A549 (cell line): ENCODE results near the gene RHOT1. TPM values are rescaled to one million over a fixed set of nuclear protein-coding genes. Genes with fewer than 3 reads are reported as not detected.

ENCODE experiments used
- ATAC-seq, 2 experiments: fragments of 200-7000 bp in 1 of 2; fragments of >200 bp in 1 of 2; cut with Nextera tagmentation in 1 of 2; cut with Tn5 transposase in 1 of 2; 3 replicates each; pipeline versions ENCODE4 v1.8.0 to v1.9.1; 2018 to 2020; ENCODE audit warnings: mild to moderate bottlenecking in 1 of 2, moderate library complexity in 1 of 2
- CTCF ChIA-PET: fragments of 300-600 bp; sonication (Branson Sonifier 250); formaldehyde crosslinking; extraction: SDS; loops from one replicate; lab custom pipeline; 2021; ENCODE audit warnings: antibody characterized with exemption, inconsistent platforms; lab: Yijun Ruan, JAX
- POLR2A ChIA-PET: fragments of 350-600 bp; formaldehyde crosslinking; extraction: SDS; loops from one replicate; lab custom pipeline; 2021; ENCODE audit warnings: antibody characterized with exemption, inconsistent platforms; lab: Yijun Ruan, JAX
- DNase-seq, 2 experiments: peaks; one replicate each; pipeline versions ENCODE4 v3.0.0 to v3.0.0-alpha.2; 2011 to 2016; ENCODE audit warnings: low read depth in 1 of 2, low spot score in 1 of 2
- FAIRE-seq: peaks from 2 replicates; lab custom pipeline; 2011; peaks lifted over from hg19 to GRCh38; lab: Jason Lieb, UNC
- H3K27ac ChIP-seq, 2 experiments: fragments of >200 bp; sonication (Bioruptor Twin); formaldehyde crosslinking; 3 replicates each; pipeline ENCODE4 v1.5.1; 2016 to 2017
- H3K4me1 ChIP-seq: fragments of >200 bp; sonication (Bioruptor Twin); formaldehyde crosslinking; 3 replicates; pipeline ENCODE4 v1.6.1; 2016
- H3K4me2 ChIP-seq: fragments of >200 bp; sonication (Bioruptor Twin); formaldehyde crosslinking; 3 replicates; pipeline ENCODE4 v1.6.1; 2016
- H3K4me3 ChIP-seq: fragments of >200 bp; sonication (Bioruptor Twin); formaldehyde crosslinking; 3 replicates; pipeline ENCODE4 v1.5.1; 2016
- H3K9me3 ChIP-seq: fragments of >200 bp; sonication (Bioruptor Twin); formaldehyde crosslinking; 3 replicates; pipeline ENCODE4 v1.6.1; 2016
- CBX2 ChIP-seq: fragments of 200-600 bp; sonication (generic); IDR thresholded peaks from 2 replicates; pipeline ENCODE4 v1.6.1; 2016; ENCODE audit warnings: low read depth, mild to moderate bottlenecking, borderline replicate concordance
- FOXS1 ChIP-seq: fragments of 250-450 bp; sonication (Bioruptor Pico); IDR thresholded peaks from 2 replicates; pipeline ENCODE4 v1.5.0; 2020; ENCODE audit warnings: mild to moderate bottlenecking, moderate library complexity
- GATA3 ChIP-seq: IDR thresholded peaks from 2 replicates; pipeline ENCODE4 v1.6.1; 2012; ENCODE audit warnings: borderline replicate concordance
- JUN ChIP-seq, 2 experiments: fragments of >200 bp; sonication (Bioruptor Twin); formaldehyde crosslinking; IDR thresholded peaks; 2 replicates in 1 of 2; 3 replicates in 1 of 2; pipeline ENCODE4 v1.6.1; 2016 to 2017
- NR3C1 ChIP-seq: fragments of >200 bp; sonication (Bioruptor Twin); formaldehyde crosslinking; IDR thresholded peaks from 3 replicates; pipeline ENCODE4 v1.6.1; 2017
- SMC3 ChIP-seq: fragments of >200 bp; sonication (Bioruptor Twin); formaldehyde crosslinking; IDR thresholded peaks from 3 replicates; pipeline ENCODE4 v1.6.1; 2018; ENCODE audit warnings: inconsistent platforms
- SREBF2 ChIP-seq: fragments of 450-650 bp; IDR thresholded peaks from 2 replicates; pipeline ENCODE4 v1.6.1; 2014; ENCODE audit warnings: mild to moderate bottlenecking, moderate library complexity
- TP53 ChIP-seq: fragments of 250-450 bp; sonication (Bioruptor Pico); IDR thresholded peaks from 2 replicates; pipeline ENCODE4 v1.5.0; 2021; ENCODE audit warnings: mild to moderate bottlenecking, moderate library complexity
- ZC3H11A ChIP-seq: fragments of 450-650 bp; IDR thresholded peaks from 2 replicates; pipeline ENCODE4 v1.6.1; 2014; ENCODE audit warnings: antibody characterized with exemption, mild to moderate bottlenecking
- WGBS: methylation state at CpG from one replicate; pipeline ENCODE4 v1.1.6; 2017; ENCODE audit errors: missing lambda C conversion rate; 5-methylcytosine and 5-hydroxymethylcytosine counted together
- polyA plus RNA-seq, 4 experiments: library from polyadenylated mRNA; depleted of rRNA in 3 of 4; stranded (reverse); fragments of >200 nt; fragmentation: RNase III in 1 of 4; extraction: RNeasy Plus Mini Kit Qiagen cat#74134 plus additional on column Dnase treatment in 1 of 4; gene quantifications; 2 replicates in 3 of 4; 3 replicates in 1 of 4; pipeline ENCODE4 v1.2.3, GENCODE V29; 2011 to 2017
- TF ChIP-seq, protein P1 (sequence below): fragments of 200-600 bp; sonication (generic); IDR thresholded peaks from 2 replicates; pipeline ENCODE4 v1.6.1; 2016; ENCODE audit warnings: antibody characterized with exemption, mild to moderate bottlenecking, moderate library complexity
- TF ChIP-seq, protein P2 (sequence below): fragments of >200 bp; sonication (Bioruptor Twin); formaldehyde crosslinking; IDR thresholded peaks from 2 replicates; pipeline ENCODE4 v1.6.1; 2016
- TF ChIP-seq, protein P3 (sequence below): fragments of 450-650 bp; IDR thresholded peaks from 2 replicates; pipeline ENCODE4 v1.6.1; 2014; ENCODE audit warnings: antibody characterized with exemption

The RHOT1 gene
- polyA plus RNA-seq, 2 of the 4 experiments (the other 2 are of a cell fraction), result 26.6 to 109 TPM

DNA sequence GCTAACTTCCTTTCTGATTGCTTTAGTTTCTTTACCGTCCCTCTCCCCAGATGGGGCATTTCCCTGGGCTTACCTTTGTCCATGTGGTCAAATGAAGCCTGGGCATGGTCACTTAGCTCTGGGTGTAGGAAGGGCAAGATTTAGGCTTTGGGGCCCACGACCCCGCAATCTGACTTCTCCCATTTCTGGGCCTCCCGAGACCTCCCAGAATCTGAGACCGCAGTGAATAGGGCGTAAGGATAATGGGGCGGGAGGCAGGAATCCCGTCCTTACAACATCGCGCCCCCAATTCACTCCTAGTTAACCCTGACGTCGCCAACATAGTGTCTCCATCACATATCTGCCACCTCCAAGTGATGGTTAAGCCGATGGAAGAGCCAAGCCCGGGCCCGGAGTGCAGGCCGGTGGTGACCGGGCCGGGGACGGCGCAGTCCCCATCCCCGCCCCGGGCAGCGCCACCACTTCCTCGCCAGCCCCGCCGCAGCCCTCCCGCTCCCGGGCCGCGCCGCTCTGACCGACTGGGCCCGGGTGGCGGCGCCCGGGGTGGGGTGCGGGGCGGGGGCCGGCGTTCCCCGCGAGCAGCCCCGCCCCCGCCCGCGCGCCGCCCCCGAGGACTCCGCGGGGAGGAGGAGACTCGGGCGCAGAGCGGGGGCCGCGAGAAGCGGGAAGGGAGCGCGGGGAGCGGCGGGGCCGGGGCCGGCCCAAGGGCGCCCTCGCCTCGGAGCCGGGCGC is 123.1 kb downstream of the RHOT1 start, which contains the start of gene RHBDL3:
TSS of gene RHBDL3 (plus strand) at position 641 of the 732 bp plus-strand sequence. CDS start 358 bp downstream, outside the sequence.
- Histone ChIP-seq H3K9me3 (no peaks in the 10 kb centered on the region), H3K4me1 (peaks cover 38% of the 10 kb centered on the region), H3K4me2 (peak within 1 kb of the TSS; percentile 99), H3K4me3 (peak within 1 kb of the TSS; percentile 89), H3K27ac (peak within 1 kb of the TSS; percentile 55 to 84)
- peak; percentile 42 to 47 for ATAC-seq
- peak in 1 of 2 experiments; percentile 36; a peak in 2 of 5 replicates for TF ChIP-seq JUN (IDR thresholded peaks at IDR 0.05)
- TF ChIP-seq, protein P1, sequence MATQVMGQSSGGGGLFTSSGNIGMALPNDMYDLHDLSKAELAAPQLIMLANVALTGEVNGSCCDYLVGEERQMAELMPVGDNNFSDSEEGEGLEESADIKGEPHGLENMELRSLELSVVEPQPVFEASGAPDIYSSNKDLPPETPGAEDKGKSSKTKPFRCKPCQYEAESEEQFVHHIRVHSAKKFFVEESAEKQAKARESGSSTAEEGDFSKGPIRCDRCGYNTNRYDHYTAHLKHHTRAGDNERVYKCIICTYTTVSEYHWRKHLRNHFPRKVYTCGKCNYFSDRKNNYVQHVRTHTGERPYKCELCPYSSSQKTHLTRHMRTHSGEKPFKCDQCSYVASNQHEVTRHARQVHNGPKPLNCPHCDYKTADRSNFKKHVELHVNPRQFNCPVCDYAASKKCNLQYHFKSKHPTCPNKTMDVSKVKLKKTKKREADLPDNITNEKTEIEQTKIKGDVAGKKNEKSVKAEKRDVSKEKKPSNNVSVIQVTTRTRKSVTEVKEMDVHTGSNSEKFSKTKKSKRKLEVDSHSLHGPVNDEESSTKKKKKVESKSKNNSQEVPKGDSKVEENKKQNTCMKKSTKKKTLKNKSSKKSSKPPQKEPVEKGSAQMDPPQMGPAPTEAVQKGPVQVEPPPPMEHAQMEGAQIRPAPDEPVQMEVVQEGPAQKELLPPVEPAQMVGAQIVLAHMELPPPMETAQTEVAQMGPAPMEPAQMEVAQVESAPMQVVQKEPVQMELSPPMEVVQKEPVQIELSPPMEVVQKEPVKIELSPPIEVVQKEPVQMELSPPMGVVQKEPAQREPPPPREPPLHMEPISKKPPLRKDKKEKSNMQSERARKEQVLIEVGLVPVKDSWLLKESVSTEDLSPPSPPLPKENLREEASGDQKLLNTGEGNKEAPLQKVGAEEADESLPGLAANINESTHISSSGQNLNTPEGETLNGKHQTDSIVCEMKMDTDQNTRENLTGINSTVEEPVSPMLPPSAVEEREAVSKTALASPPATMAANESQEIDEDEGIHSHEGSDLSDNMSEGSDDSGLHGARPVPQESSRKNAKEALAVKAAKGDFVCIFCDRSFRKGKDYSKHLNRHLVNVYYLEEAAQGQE, result no peak
- no peak for FAIRE-seq
- peak in 1 of 2 experiments; percentile 55 for DNase-seq
- CTCF ChIA-PET, result interaction anchor here (0.7 to 6.3 kb wide), 3 partner anchors 13 to 48 kb away, joined by 3 to 49 read pairs (median 4); no protein-coding TSS in a partner anchor
- WGBS, result 32% methylated on average over 26 of the region's 68 CpGs
- POLR2A ChIA-PET, result interaction anchor here (0.5 kb wide), 1 partner anchor 12 kb away, joined by 7 read pairs; no protein-coding TSS in a partner anchor

DNA sequence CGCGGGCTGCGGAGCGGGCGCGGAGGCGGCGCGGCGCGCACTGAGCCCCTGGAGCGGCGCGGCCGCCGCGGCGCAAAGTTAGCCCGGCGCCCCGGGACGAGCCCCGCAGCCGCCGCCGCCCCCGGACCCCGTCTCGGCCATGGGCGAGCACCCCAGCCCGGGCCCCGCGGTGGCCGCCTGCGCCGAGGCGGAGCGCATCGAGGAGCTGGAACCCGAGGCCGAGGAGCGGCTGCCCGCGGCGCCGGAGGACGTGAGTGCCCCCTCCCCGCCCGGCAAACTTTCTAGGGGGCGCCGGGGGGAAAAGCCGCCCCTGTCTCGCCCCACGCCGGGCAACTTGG is 123.7 kb downstream of the RHOT1 start:
- DNase-seq (no peak), ATAC-seq (peak in 1 of 2 experiments; percentile 4; a peak in 3 of 6 replicates), FAIRE-seq (no peak)
- WGBS, result 12% methylated on average over 3 of the region's 55 CpGs
- Histone ChIP-seq H3K9me3 (no peaks in the 10 kb centered on the region), H3K4me3 (peak overlapping the region; percentile 89), H3K4me2 (peak overlapping the region; percentile 99), H3K27ac (peak overlapping the region; percentile 55 to 84), H3K4me1 (peaks cover 36% of the 10 kb centered on the region)
- TF ChIP-seq, protein P2, sequence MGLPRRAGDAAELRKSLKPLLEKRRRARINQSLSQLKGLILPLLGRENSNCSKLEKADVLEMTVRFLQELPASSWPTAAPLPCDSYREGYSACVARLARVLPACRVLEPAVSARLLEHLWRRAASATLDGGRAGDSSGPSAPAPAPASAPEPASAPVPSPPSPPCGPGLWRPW, result no peak
- no peak for TF ChIP-seq GATA3
- TF ChIP-seq, protein P3, sequence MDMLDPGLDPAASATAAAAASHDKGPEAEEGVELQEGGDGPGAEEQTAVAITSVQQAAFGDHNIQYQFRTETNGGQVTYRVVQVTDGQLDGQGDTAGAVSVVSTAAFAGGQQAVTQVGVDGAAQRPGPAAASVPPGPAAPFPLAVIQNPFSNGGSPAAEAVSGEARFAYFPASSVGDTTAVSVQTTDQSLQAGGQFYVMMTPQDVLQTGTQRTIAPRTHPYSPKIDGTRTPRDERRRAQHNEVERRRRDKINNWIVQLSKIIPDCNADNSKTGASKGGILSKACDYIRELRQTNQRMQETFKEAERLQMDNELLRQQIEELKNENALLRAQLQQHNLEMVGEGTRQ, result no peak
- no peak for TF ChIP-seq TP53 (CRISPR knock-in tag)
- no peak for TF ChIP-seq NR3C1
- TF ChIP-seq SMC3, result no peak
- no peak for TF ChIP-seq SREBF2
- no peak for TF ChIP-seq ZC3H11A
- no peak for TF ChIP-seq CBX2
- POLR2A ChIA-PET, result no interaction called here
- CTCF ChIA-PET, result interaction anchor here (1.3 kb wide), 1 partner anchor 14 kb away, joined by 3 read pairs; no protein-coding TSS in a partner anchor

DNA sequence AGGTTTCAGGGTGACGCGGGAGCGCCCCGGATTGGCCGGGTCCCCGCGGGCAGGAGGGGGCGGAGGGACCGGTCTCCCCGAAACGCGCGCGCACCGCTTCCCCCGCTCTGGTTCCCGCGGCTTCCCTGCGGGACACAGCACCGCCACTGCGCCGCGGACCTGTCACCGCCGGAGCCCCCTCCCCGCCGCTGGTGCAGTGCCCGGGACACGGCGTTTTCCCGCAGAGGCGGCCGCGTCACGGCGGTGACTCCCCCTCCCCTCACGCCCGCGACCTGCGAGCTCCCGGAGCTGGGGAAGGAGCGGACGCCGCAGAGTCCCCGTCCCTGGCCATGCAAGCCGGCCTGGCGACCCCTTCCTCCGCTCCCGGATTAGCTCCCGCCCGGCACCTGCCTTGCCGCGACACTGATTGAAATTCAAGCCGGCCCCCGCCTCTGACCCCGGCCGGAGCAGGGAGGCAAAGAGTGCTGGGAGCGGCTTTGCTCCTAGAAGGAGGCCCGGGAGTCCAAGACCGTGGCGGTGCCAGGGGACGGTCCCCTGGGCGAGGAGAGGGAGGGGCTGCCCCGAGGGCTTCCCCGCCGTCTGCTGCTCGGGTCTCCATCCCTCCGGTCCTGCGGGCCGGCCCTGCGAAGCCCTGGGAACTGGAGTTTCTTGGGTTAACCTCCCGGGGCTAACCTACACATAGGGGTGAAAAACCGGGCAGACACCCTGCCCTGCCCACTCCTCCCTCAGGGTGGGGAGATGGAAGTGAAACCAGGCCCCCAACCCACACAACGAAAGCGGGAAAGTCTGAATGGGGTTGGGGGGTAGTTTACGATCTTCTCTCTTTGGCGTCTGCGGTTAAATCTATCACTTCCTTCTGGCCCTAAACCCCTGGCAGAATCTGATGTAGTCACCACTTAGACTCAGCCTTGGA is 124.3 kb downstream of the RHOT1 start:
- peak; percentile 7 to 35; a peak in 4 of 6 replicates for ATAC-seq
- no peaks in the 10 kb centered on the region for H3K9me3 ChIP-seq
- DNase-seq, result no peak
- H3K4me3 ChIP-seq, result peak overlapping the region; percentile 89
- TF ChIP-seq GATA3, result 0 out of 2 replicates have a peak, but pooled peaks have one; percentile 17
- no peak for TF ChIP-seq FOXS1 (CRISPR knock-in tag)
- ChIA-PET POLR2A (no interaction called here), CTCF (interaction anchor here (1.3 kb wide), 3 partner anchors 12 to 15 kb away, joined by 3 read pairs; no protein-coding TSS in a partner anchor)
- peak overlapping the region; percentile 55 to 84 for H3K27ac ChIP-seq
- no peak for FAIRE-seq
- H3K4me2 ChIP-seq, result peak overlapping the region; percentile 99
- 17% methylated on average over 40 of the region's 78 CpGs for WGBS
- H3K4me1 ChIP-seq, result peaks cover 36% of the 10 kb centered on the region
